SW 1271 (cell line): ENCODE results near the gene PEPD.

ENCODE experiments used
- DNase-seq, 2 experiments: peaks; one replicate each; lab custom pipeline; 2025; lab: John Stamatoyannopoulos, UW

The PEPD gene

DNA sequence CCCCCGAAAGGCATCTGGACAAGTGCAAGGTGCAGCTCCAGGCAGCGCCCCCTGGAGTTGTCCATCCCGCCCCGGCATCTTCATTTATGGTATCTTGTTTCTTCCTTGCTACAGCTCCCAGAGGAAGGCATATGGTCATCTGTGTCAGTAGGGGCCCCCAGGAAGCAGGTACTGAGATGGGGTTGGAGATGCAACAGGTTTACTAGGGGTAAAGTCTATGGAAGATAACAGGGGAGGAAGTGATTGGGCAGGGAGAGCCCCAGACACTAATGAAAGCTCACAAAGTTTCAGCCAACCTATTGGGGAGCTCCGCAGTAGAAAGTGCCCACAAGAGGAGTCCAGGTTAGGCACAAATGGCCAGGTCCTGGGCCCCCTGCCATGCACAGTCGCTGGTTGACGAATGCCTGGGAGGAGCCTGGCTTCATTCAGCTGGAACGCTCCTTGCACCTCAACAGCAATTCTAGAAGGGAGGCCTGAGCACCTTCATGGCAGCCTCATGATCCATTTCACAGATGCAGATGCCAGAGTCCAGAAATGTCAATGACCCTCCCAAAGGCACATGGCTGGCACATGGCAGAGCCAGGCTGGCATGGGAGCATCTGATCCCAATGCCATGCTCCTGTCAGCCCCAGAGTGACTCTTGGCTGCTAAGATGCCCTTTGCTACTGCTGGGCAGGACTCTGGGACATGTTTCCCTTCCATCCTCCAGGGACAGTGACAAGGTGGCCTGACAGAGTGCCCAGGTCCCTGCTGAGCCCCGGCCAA, 23.8 kb upstream of the PEPD start:
- no peak for DNase-seq

DNA sequence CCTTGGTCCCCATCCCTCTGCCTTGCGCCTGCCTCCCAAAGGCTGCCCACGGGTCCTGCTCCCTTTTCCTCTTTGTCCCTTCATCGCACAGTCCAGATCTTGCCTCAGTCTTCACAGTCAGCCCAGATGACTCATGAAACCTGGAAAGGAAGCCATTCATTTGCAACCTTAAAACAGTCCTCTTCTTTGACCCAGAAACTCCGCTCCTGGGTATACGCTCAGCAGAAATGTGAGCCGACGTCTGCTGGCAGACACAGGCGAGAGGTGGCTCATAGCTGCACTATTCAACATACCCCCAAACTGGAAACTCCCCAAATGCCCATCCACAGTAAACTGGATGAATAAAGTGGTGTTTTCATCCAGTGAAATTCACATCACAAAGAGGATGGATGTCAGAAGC, 13.6 kb upstream of the PEPD start:
- DNase-seq: no peak

GRCh38 chr19:33532859-33533460, 11.4 kb upstream of the PEPD start:
- no peak for DNase-seq

DNA sequence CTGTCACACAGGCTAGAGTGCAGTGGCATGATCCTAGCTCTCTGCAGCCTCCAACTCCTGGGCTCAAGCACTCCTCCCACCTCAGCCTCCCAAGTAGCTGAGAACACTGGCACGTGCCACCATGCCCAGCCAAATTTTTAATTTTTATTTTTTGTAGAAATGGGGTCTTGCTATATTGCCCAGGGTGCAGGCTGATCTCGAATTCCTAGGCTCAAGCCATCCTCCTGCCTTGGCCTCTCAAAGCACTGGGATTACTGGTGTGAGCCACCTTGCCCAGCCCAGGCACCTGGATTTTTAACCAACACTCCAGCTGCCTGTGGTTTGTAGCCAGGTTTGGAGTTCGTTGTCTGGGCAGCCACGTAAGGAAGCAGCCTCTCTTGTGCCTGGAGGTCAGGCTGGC, 9.3 kb upstream of the PEPD start:
- DNase-seq: no peak

DNA sequence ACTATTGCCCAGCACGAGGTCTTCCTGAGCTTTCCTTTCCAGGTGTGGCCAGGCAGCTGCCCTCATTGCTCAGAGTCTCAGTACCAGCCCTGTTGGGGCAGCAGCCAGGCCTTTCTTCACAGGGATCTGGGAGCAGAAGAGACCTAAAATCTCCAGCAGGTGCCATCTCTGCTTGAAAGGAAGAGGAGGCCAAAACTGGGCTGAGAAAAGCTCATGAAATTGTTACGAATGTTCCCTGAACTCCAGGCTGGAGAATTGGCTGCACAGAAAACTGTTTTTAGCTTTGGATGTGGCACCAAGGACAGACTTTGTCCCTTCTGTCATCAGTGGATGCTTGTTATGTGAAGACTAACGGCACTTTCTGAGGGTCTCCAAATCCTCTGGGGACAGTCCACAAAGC, 8.7 kb upstream of the PEPD start:
- no peak for DNase-seq

GRCh38 chr19:33529094-33529676, 7.6 kb upstream of the PEPD start:
- DNase-seq: no peak

- no peak for DNase-seq
Measured at GRCh38 chr19:33528404-33528803, 6.8 kb upstream of the PEPD start.

DNA sequence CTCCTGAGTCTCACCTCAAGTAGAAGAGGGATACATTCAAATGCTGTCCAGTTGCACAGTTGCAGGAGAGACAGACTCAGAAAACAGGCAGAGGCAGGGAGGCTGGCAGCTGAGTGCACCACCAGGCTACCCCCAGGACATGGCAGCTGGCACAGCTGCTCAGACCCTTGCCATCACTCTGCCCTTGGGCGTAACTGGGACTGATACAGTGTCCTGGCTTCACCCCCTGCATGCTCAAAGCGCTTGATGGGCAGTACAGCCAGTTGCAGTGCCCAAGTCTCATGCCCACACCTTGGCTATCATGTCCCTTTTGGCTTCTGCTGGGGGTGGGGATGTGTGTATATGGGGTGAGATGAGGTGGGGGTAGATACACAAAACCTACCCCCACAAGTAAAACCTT, 5.5 kb upstream of the PEPD start:
- DNase-seq: no peak

DNA sequence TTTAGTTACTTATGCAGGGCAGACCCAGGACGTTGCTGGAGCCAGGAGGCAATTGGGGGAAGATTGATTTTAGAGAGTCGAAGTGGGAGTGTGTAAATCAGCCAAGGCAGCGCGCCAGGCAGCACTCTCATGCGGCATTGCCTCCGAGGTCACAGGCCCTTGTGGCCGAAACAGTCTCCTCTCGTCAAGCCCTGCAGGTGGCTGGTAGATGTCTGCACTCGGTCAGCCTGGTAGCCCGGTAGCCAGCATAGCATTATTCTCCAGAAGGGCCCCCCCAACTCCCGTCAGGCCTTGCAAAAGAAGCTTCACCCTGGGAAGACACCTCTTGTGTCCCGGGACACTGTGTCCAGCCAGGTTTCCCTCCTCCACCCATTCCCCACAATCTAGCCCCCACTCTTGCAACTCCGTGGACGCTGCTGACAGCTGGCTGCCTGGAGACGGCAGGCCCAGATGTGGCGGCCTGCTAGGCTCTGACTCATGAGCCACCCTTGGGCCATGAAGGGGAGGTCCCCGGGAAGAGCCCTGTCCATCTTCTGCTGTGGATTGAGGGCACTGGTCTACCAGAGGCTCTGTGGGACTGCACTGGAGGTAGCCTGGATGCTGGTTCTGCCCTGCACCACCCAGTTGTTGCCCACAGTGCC, 2.6 kb upstream of the PEPD start:
- no peak for DNase-seq

- no peak for DNase-seq
Measured at GRCh38 chr19:33523167-33523566, 1.6 kb upstream of the PEPD start.

- DNase-seq: no peak
Measured at GRCh38 chr19:33522371-33522662, 726 bp upstream of the PEPD start.

DNA sequence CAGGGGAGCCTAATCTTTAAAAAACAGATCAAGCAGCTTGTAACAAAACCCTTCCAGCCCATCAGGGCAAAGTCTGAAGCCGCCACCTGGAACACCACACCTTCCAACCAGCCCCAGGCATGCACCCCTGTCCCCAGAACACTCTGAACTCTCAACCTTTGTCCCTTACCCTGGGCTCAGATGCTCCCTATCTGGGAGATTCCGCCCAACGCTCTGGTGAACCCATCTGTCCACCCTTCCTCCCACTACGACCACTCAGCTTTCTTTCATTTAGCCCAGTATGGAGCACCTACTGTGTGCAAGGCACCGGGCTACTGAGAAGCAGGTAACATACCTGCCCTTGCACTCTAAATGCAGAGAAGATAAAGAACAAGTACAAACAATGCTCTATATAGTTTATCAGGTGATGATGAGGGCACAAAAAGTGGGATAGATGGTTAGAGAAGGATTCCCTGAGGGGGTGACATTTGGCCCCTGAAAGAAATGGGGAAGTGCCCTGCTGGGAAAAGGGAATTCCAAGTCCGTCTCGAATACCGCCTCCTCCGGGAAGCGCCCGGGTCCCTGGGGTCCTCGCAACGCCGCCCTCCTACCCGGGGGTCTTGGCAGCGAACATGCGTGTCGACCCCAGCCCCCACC, 629 bp downstream of the PEPD start:
- DNase-seq: no peak

DNA sequence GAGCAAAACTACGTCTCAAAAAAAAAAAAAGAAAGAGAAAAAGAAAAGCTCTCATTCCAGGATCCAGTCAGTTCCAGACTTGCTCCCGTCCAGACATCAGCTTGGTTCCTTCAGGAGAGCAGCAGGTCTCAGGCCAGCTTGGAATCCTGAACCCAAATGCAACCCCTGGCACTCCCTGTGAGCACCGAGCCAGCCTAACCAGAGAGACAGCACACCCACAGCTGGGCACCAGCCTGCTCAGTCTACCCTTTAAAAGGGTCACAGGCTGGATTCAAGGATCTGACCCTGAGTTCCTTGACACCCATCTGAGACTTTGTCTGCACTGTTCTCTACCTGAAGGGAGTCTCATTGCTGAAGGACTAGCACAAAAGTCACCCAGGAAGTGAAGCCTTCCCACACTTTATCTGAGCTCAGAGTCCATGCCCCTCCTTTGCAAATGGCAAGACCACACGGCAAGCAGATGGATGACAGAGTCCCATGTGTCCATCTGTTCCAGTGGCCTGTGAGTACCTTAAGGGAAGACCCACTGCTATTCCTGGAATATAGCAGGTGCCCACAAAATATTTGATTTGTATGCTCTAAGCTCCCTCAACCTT, 1.4 kb downstream of the PEPD start:
- no peak for DNase-seq

- no peak for DNase-seq
Measured at GRCh38 chr19:33519416-33519815, 2.2 kb downstream of the PEPD start.

DNA sequence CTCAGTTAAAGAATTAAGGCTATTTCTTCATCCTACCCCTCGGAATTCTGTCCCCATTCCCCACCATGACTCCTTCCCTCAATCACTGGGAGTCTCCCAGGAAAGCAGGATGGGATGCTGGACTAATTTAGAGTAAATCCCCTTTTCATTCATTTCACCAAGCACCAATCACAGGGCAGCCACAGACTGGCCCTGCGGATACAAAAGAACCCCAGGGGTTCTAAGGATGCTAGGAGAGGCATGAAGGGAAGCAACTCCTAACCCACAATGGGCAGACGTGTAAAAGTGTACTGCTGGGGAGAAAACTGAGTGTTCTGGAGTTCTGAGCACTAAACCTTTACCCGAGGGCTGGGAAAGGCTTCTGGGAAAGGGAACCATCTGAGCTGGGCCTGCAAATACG, 3.0 kb downstream of the PEPD start:
- DNase-seq: no peak

DNA sequence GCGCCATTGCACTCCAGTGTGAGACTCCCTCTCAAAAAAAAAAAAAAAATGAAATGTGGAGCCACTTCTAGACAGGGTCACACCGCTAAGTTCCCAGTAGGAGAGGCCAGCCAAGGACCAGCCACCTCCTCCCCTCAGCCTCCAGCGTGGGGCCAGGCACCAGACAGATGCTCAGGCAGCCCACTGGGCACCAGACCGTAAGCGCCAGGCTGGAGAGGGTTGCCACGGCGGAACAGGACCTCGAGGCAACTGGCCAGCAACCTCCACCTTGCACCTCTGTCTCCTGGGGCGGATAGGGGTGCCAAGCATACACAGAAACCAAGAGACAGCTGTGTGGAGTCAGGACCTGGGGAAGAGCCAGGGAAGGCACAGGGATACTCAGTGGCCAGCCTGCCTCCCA, 3.7 kb downstream of the PEPD start:
- no peak for DNase-seq

DNA sequence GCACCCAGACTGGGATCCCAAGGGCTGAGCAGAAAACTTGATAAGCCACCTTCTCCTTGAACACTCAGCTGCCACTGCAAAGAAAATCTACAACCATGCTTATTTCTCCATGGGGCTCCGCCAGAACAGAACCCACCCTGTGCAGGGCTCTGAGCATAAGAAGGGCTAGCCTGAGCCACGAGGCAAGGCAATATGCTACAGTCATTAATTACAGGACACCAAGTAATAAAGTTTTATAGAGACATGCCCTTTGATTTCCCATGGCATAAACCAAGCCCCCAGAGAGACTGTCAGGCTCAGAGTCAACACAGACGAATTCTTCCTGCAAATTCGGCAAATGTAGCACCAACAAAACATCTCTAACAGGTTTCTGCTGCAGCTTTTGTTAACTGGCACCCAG, 5.7 kb downstream of the PEPD start:
- no peak for DNase-seq

DNA sequence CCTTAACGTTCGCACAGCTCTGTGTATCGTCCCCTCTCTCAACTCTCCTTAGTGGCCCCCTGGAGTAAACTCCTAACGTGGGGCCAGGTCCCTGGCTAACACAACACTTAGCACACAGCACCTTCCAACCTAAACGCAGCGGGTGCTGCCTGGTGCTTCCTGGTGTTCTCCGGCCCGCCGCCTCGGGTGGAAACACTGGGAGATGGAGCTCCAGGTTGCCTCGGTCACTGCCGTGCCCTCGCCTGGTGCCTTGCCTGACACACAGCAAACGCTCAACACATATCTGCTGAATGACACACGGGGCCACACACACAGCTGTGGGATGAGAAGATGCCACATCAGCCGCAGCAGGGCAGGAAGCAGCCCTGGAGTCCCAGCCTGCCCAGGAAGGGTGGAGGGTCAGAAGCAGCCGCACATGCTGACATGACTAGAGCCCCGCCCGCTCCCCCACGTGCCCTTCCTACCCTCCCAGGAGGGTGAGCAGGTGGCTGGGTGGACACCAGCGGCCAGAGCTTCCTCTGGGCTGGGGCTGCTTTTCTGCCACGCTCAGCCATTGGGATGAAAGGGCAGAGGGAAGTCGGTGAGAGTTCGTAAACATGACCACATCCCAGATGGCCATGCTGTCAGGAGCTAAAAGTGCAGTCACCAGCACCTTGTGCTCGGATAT, 6.6 kb downstream of the PEPD start:
- no peak for DNase-seq

DNA sequence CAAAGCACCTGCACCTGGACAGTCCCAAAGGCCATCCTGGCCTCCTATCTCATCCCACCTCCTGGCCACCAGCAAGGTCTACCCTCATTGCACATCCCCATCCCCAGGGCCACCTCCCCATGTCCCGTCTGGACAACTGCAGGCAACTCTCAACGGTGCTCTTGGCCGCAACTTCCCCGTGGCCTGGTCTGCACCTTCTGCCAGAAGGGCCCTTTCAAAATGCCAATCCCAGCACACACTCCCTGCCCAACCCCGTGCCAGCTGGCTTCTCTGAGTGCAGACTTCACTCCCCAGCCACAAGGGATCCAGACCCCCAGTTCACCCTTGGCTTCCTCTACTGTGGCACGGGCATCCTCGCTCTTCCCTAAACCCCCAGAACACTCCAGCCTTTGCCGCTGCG, 8.2 kb downstream of the PEPD start:
- DNase-seq: no peak

GRCh38 chr19:33512580-33513137, 8.9 kb downstream of the PEPD start:
- no peak for DNase-seq

DNA sequence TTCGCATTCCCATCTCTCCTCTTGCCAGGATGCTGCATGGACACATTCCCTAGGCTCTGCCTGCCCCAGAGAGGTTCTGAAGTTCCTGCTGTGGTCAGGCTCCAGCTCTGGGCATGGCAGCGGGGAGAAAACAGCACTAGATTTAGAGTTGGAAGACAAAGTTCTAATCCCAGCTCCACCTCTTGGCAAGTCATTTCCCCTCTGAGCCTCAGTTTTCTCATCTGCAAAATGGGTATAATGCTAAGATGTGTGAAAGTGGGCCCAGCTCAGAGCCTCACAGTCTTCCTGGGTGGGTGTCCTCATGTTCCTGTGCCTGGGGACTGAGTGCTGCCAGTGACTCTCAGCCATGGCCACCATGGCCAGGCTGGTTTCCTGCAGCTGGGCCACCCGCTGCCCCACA, 9.6 kb downstream of the PEPD start:
- no peak for DNase-seq

DNA sequence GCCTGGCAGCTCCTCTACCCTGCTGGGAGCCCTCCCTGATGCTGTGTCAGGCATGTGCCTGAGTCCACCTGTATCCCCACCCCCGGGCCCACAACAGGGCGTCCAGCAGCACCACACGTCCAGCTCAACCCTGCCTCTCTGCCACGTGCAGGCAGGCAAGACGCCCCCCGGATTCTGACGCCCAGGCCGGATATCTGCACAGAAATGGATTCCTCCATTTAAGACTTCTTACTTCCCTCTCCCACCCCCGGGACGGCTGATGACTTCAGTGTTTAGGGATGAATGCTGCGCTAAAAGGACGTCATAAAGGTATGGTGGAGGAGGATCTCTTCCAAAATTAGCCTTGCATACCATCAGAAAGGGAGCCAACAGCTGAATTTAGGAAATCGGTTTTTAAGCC, 10.2 kb downstream of the PEPD start:
- no peak for DNase-seq
